GM19193 (cell line): ENCODE measurements around the gene NGF.

Experiments
- POLR2A ChIP-seq: IDR thresholded peaks from 4 replicates; pipeline ENCODE4 v1.6.1; 2011; ENCODE audit not compliant: insufficient read depth, insufficient read length; ENCODE audit errors: extremely low read depth

The NGF gene

DNA sequence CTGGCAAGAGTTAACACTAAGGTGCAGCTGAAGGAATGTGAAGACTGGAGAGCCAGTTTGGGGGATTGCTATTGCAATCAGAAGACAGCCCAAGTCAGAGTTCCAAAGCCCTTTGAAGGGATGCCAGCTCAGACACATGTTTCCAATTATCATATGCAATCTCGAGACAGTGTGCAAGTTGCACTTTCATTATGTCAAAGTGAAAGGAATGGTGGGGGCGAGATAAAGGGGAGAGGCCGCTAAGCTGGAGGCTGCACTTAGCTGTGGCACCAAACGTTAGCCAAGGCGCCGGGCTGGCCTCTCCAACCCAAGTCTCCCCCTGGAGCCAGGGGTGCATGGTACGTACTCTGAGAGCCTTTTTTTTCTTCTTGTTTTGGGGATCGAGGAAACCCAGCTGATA, 58.0 kb downstream of the NGF start:
- no peak for TF ChIP-seq POLR2A

DNA sequence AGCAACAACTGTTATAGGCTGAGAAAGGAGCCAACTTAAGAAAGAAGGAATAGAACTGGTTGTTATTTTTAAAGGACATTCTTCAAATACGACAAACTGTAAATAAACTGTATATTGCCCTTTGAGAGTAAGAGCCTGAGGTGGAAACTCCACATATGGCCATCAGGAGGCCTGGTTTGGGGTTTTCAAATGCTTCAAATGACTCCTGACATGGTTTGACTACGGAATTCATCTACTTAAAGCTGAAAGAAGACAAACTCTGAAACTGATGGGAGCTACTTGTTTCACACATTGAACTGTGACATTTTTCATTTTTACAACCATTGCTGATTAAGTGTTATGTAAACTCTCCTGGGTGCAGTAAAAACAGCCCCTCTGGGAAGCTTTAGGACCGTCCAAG, 59.8 kb downstream of the NGF start:
- TF ChIP-seq POLR2A: no peak

DNA sequence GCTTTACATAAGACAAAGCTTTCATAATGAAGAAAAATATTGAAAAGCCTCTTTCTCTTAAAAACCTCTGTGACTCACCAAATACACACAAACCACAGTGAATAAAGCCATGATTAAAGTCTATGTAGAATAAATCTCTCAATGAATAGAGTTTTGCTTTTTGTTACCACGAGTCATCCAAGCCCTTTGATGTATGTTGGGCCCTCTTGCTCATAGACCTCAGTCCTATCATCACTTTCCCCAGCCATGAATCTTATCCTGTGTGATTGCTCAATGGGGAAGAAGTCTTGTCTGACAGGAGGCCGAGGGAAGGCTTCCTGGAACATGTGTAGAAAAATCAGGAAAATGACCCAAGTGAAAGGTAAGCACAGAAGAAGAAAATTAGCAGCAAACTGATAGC, 60.8 kb downstream of the NGF start:
- TF ChIP-seq POLR2A: no peak

DNA sequence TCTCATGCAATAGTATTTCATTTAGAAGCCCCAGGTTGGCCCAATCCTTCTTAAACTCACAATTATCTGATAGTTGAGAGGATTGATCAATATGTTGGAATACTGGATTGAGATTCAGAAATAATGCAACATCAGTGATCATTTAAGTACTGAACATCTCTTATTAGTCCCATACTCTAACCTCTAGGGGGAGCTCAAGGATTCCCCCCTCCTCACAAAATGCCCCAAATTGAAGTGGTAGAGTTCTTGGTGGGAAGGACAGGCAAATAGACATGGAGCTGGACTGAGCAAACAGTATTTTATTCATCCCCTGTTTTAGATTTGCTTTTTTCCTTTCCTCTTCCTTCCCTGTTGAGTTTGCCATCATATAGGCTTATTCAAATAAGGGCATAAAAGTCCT, 62.8 kb downstream of the NGF start:
- no peak for TF ChIP-seq POLR2A

DNA sequence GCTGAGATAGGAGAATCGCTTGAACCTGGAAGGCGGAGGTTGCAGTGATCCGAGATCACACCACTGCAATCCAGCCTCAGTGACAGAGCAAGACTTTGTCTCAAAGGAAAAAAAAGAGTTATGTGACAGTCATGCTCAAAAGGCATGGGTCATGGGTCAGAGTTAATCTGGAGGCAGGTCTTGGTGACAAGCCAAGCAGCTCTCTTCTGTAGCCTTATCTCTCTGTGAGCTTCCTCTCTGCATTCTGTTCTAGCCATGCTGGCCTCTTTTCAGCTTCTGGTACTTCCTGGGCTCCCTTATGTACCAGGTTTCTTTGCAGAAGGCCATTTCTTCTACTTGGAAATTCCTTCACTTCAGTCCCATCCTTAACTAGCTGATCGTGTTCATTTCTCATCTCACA, 63.6 kb downstream of the NGF start:
- TF ChIP-seq POLR2A: no peak

DNA sequence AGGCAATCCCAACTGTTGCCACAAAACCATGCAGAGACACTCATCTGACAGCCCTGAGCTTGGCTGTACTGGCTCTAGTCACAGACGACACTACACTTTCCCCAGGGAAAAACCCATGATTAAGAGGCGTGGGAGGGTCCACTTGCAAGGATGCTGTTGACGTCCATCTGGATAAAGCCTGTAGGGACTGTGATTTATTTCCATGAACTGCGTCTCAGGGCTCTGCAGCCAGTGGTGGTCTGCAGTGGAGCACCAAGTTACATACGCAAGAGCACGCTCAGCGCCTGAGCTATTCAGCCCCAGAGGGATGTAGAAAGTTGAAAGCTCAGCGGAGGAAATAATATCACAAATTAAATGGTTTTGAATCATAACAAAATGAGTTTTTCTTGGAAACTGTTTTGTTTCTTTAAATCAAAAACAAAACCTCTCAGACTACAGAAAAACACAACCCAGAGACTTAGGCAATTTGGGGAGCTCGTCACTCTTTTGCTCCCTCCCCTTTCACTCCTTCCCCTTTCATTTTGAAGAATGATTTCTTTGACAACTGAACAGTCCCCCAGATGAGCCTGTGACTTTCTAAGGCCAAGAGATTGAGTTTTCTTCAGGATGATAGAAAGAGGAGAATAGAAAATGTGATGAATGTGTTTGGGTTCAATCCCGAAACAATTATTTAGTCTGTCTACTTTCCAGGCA, 71.2 kb downstream of the NGF start:
- TF ChIP-seq POLR2A: no peak

DNA sequence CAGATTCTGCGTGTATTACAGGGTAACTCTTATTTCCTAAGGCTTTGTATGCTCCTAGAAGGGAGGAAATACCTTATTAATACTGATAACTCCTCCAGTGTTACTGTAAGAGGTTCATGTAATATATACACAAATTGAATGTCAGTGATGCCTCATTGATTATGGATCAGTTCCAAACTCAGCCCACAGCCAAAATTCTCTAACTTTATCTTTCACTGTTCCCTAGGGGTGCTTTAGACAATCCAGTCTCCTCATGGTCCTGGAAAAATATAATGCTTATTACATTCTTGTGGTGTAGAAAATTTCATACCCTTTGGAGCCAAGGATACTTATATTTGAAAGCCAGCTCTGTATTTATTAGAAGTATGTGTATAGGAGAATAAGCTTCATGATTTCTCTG, 73.0 kb downstream of the NGF start:
- no peak for TF ChIP-seq POLR2A

DNA sequence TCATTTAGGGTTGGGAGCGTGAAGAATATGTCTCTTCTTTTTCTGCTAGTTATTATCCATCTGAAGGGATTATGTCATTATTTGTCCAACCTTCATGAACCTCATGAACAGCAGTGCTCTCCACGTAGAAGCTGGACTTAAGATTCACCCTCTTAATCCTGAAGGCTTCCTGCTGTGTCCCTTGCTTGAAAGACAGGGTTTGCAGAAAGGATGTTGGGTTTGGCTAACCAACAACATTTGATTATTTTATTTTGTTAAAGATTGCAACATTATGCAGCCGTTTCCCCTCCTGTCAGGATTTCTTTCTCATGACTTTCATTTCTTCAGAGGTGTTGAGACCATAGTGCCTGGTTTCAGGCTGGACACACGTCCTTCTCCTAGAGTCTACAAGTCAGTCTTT, 75.2 kb downstream of the NGF start:
- no peak for TF ChIP-seq POLR2A

DNA sequence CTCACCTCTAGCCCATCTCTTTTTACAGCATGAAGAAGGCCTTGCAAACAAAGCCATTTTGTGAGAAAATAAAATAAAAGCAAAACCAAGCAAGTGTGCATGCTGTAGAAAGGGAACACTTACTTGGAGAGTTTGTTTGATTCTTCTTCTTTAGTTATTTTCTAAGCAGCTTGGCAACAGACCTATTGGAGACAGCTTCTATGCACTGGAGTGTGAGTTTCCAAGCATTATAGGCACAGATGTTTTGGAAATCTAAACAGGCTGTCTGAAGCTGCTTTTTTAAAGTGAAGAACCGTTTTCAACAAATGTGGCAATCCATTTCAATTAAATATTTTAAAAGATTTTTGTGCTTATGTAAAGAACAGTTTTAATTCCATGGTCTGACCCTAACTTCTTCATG, 76.6 kb downstream of the NGF start:
- TF ChIP-seq POLR2A: no peak

DNA sequence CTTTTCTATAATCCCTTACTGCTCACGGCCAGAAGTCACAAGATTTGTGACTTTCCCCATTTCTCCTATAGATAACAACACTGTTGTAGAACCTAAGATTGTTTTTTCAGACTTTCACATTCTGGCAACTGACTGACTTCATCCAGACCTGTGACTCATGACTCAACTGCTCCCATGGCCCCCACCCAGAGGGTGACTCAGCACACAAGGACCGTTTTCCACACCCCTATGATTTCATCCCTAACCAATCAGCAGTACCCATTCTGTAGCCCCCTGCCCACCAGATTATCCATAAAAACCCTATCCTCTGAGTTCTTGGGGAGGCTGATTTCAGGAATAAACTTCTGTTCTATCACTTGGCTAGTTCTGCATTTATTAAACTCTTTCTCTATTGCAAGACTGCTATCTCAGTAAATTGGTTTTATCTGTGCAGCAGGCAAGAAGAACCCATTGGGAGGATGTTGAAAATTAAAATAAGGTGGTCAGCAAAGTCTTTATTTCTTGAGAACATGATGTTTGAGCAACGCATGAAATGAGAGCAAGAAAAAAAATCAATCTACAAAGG, 79.7 kb downstream of the NGF start:
- TF ChIP-seq POLR2A: no peak

DNA sequence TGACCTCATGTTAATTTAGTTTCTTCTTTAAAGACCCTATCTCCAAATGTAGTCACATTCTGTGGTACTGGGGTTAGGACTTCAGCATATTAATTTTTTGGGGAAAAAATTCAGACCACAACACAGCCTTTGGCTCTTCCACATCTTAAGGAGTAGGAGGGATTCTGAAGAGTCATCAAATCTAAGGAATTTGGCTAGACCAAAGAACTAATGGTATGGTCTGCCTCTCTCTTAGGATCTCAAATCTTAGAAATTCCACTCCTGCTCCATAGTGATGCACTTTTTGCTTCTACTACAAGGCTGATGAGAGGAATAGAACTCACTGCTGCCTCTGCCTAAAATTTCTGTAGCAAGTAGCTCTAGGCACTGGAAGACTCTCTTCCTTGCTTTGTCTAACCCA, 80.5 kb downstream of the NGF start:
- no peak for TF ChIP-seq POLR2A

DNA sequence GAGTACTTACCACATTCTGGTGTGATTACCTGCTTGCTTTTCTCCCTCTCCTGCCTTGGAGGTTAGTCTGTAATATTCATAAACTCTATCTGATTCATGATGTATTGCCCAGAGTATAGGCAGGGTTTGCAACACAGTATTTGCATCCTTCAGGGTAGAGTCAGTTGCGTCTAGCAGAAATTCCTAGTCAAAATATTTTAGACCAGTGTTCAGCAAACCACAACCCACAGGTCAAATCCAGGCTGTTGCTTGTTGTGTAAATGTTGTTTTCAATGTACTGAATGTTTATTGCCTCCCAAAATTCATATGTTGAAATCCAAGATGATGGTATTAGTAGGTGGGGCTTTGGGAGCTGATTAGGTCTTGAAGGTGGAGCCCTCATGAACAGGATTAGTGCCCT, 82.9 kb downstream of the NGF start:
- no peak for TF ChIP-seq POLR2A

DNA sequence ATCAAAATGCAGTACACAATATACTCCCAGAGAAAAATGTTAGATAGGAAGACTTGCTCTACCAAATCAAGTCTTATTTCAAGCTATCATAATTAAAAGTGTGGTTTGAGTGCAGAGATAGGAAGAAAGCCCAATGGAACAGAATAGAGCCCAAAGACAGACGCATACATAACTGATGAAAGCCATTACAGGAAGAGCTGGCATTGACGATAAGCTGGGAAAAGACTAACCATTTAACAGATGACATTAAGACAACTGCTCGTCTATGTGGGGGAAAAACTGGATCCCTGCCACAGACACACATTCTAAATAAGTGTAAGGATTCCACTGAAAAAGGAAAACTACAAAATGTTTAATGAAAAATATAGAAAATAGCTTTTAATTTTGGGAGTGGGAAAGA, 85.5 kb downstream of the NGF start:
- no peak for TF ChIP-seq POLR2A

DNA sequence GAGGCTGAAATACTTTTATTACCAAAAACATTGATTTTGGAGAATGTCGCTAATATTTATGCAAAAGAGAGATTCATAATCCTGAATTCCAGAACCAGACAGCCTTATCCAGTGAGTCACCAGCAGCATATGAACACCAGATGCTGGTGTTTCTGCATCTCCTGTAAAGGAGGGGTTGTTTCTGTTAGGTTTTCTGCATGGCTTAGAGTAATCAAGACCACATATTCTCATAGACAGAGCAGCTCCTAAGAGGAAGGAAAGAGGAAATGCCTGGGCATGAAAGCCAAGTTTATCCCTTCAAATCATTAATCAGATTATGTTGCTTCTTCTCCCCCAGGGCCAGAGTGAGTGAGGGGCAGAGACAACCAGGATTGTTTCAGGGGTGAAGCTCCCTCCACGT, 86.2 kb downstream of the NGF start:
- no peak for TF ChIP-seq POLR2A

DNA sequence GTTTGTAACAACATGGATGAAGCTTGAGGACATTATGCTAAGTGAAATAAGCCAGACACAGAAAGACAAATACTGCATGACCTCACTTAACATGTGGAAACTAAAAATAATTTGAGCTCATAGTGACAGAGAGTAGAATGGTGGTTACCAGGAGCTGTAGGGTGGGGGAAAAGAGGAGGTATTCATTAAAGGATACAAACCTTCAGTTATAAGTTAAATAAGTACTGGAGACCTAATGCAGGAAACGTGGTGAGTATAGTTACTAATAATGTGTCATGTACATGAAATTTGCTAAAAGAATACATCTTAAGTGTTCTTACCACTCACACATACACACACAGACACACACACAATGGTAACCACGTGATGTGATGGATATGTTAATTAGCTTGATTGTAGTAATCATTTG, 86.7 kb downstream of the NGF start:
- no peak for TF ChIP-seq POLR2A

DNA sequence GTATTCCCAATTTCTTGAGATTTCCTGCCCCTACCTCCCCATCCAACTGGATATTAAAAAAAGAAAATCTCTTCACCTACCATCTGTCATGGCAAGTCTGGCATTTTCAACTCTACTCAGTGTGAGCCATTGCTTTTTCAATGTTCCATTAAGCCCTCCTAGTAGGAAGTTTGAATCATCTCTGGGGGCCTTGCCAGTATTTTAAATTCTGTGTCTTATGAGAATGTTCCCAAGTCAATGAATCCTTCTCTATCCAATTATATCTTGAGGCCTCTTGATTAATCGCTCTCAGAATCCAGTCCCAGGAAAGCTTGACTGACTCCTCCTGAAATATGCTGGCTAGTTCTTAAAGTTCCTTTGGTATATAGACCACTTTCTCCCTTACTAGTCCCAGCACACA, 91.5 kb downstream of the NGF start:
- TF ChIP-seq POLR2A: no peak

DNA sequence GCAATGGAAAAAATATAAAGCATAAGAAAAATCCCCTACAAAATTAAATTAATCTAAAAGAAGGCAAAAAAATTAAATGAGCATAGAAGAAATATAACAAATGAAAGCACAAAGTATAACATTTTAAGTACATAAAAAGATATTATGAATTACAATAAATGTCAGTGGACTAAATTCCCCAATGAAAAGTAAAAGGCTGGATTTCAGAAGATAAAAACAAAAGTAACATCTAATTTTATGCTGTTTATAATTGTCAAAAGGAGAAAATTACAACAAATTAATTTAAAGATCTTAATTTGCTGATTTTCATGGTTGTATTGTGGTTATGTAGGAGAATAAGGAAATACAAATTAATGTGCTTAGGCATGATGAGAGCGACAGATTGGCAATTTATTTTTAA, 92.8 kb downstream of the NGF start:
- TF ChIP-seq POLR2A: no peak
